Endothelial cell of umbilical vein (primary cell): Measurements from ENCODE around the gene TXNDC12. TPM values are rescaled to one million over a fixed set of nuclear protein-coding genes. Genes with fewer than 3 reads are reported as not detected.

ENCODE experiments used
- BruUV-seq: library from RNA; stranded (reverse); fragments of 400-500 nt; replicated peaks from 2 replicates; lab custom pipeline; 2021; lab: Mats Ljungman, UMichigan
- CTCF ChIA-PET: fragments of 300-600, 350-600 bp; sonication (Branson Sonifier 250); formaldehyde crosslinking; loops from one replicate; lab custom pipeline; 2021; ENCODE audit warnings: antibody characterized with exemption, inconsistent platforms; lab: Charles Lee
- POLR2A ChIA-PET: fragments of 300-600, 350-600 bp; sonication (Branson Sonifier 250); formaldehyde crosslinking; loops from one replicate; lab custom pipeline; 2021; ENCODE audit warnings: antibody characterized with exemption, inconsistent platforms; lab: Charles Lee
- DNase-seq: peaks from one replicate; pipeline ENCODE4 v3.0.0-alpha.2; 2011; ENCODE audit warnings: low read depth, low spot score
- FAIRE-seq: peaks from 2 replicates; lab custom pipeline; 2011; peaks lifted over from hg19 to GRCh38; lab: Jason Lieb, UNC
- H2AFZ ChIP-seq: 2 replicates; pipeline ENCODE4 v1.6.0; 2012; ENCODE audit warnings: low read depth, low read length, control low read depth, inconsistent platforms
- H3K27ac ChIP-seq: 2 replicates; pipeline ENCODE4 v1.5.1; 2011; ENCODE audit warnings: low read depth, mild to moderate bottlenecking, control low read depth, low read length, moderate library complexity; ENCODE audit not compliant: insufficient read depth
- H3K27me3 ChIP-seq, 2 experiments: 2 replicates each; pipeline versions ENCODE4 v1.6.0 to v1.6.1; 2011; ENCODE audit warnings: low read length in 2 of 2, mixed read lengths in 1 of 2; ENCODE audit not compliant: control insufficient read depth in 2 of 2, insufficient read depth in 2 of 2
- H3K36me3 ChIP-seq, 2 experiments: 2 replicates in 1 of 2; 3 replicates in 1 of 2; pipeline ENCODE4 v1.5.1; 2011; ENCODE audit warnings: low read length in 2 of 2, mild to moderate bottlenecking in 1 of 2, moderate library complexity in 1 of 2; ENCODE audit not compliant: control insufficient read depth in 2 of 2, insufficient read depth in 2 of 2; ENCODE audit errors: extremely low read depth in 1 of 2
- H3K4me1 ChIP-seq: 3 replicates; pipeline ENCODE4 v1.5.1; 2011; ENCODE audit warnings: mild to moderate bottlenecking, low read length; ENCODE audit not compliant: control insufficient read depth, insufficient read depth; ENCODE audit errors: extremely low read depth
- H3K4me2 ChIP-seq: 2 replicates; pipeline ENCODE4 v1.6.1; 2011; ENCODE audit warnings: low read length, control low read depth, mixed read lengths; ENCODE audit not compliant: insufficient read depth
- H3K4me3 ChIP-seq, 3 experiments: fragments of 200-600 bp in 1 of 3; sonication (generic), shearing (Covaris generic) in 1 of 3; replicated peaks in 1 of 3; 2 replicates each; pipeline ENCODE4 v1.5.1; 2011 to 2016; ENCODE audit warnings: control low read depth in 3 of 3, low read length in 3 of 3, mild to moderate bottlenecking in 2 of 3, inconsistent platforms in 1 of 3, low read depth in 1 of 3, moderate library complexity in 1 of 3; ENCODE audit not compliant: insufficient read depth in 1 of 3
- H3K79me2 ChIP-seq: 2 replicates; pipeline ENCODE4 v1.6.0; 2012; ENCODE audit warnings: low read length, inconsistent platforms; ENCODE audit not compliant: control insufficient read depth, insufficient read depth
- H3K9ac ChIP-seq: replicated peaks from 2 replicates; pipeline ENCODE3; 2011; ENCODE audit warnings: low read length, control low read depth; ENCODE audit not compliant: insufficient read depth; ENCODE audit errors: extremely low read depth
- H3K9me1 ChIP-seq: replicated peaks from 3 replicates; pipeline ENCODE4 v1.6.0; 2011; ENCODE audit warnings: mild to moderate bottlenecking, low read length; ENCODE audit not compliant: control insufficient read depth, insufficient read depth; ENCODE audit errors: extremely low read depth
- H3K9me3 ChIP-seq: replicated peaks from 2 replicates; pipeline ENCODE4 v1.5.1; 2012; ENCODE audit warnings: low read length, inconsistent platforms; ENCODE audit not compliant: control insufficient read depth, insufficient read depth
- H4K20me1 ChIP-seq: replicated peaks from 2 replicates; pipeline ENCODE3; 2011; ENCODE audit warnings: mild to moderate bottlenecking, low read length; ENCODE audit not compliant: control insufficient read depth, insufficient read depth; ENCODE audit errors: extremely low read depth
- CTCF ChIP-seq, 2 donors: IDR thresholded peaks; 1 replicate in 1 of 2; 2 replicates in 1 of 2; pipeline ENCODE4 v1.5.1; 2011; ENCODE audit warnings: low read length in 2 of 2, mild to moderate bottlenecking in 2 of 2, moderate library complexity in 2 of 2, control low read depth in 1 of 2, inconsistent platforms in 1 of 2, low read depth in 1 of 2; ENCODE audit not compliant: insufficient read depth in 1 of 2; ENCODE audit errors: extremely low read depth in 1 of 2
- EZH2 ChIP-seq: IDR thresholded peaks from 2 replicates; pipeline ENCODE4 v1.6.1; 2012; ENCODE audit warnings: borderline replicate concordance, low read depth, mild to moderate bottlenecking, moderate library complexity, low read length, inconsistent platforms; ENCODE audit not compliant: severe bottlenecking
- FOS ChIP-seq: IDR thresholded peaks from 2 replicates; pipeline ENCODE4 v1.6.1; 2011; ENCODE audit warnings: mild to moderate bottlenecking, low read length, moderate library complexity, borderline replicate concordance; ENCODE audit not compliant: insufficient read depth
- GATA2 ChIP-seq: IDR thresholded peaks from 2 replicates; pipeline ENCODE4 v1.7.0; 2011; ENCODE audit warnings: low read depth, mild to moderate bottlenecking, moderate library complexity, mixed read lengths, low read length; ENCODE audit not compliant: insufficient read length, insufficient read depth
- JUN ChIP-seq: IDR thresholded peaks from 2 replicates; pipeline ENCODE4 v1.6.1; 2011; ENCODE audit warnings: borderline replicate concordance, low read depth; ENCODE audit not compliant: insufficient read length, insufficient read depth
- MYC ChIP-seq: IDR thresholded peaks from one replicate; pipeline ENCODE4 v1.6.1; 2011; ENCODE audit warnings: mild to moderate bottlenecking, low read depth, low read length
- POLR2A ChIP-seq: IDR thresholded peaks from 2 replicates; pipeline ENCODE4 v1.6.1; 2012; ENCODE audit warnings: low read depth, mild to moderate bottlenecking, control low read depth, low read length
- POLR2AphosphoS5 ChIP-seq: IDR thresholded peaks from 2 replicates; pipeline ENCODE4 v1.6.1; 2012; ENCODE audit warnings: low read depth, mild to moderate bottlenecking, control low read depth, low read length, moderate library complexity; ENCODE audit not compliant: insufficient read depth
- dilution Hi-C: fragments of 300-500 bp; cut with MboI; formaldehyde crosslinking; loops from one replicate; pipeline ENCODE4 v1.15.0; 2019; ENCODE audit warnings: low sequenced_read_pairs; ENCODE audit not compliant: extremely low pct_ligation_motif_present
- intact Hi-C: fragments of 100-400 bp; cut with micrococcal nuclease; formaldehyde crosslinking; loops from one replicate; pipeline ENCODE4 v1.10.0; 2022
- polyA plus RNA-seq, 4 experiments: library from polyadenylated mRNA; depleted of rRNA in 3 of 4; stranded (reverse) in 3 of 4; unstranded in 1 of 4; fragments of >200 nt; gene quantifications; 2 replicates each; pipeline versions ENCODE4 v1.2.1 to v1.2.3, GENCODE V29; 2011 to 2012; ENCODE audit warnings: missing spikeins in 1 of 4
- total RNA-seq: library from RNA; stranded (reverse); gene quantifications from 2 replicates; pipeline ENCODE4 v1.2.3, GENCODE V29; 2021
- TF ChIP-seq, protein P1 (sequence below): IDR thresholded peaks from 2 replicates; pipeline ENCODE4 v1.6.1; 2011; ENCODE audit not compliant: insufficient read depth, insufficient read length

TXNDC12 gene
- total and polyA plus RNA-seq, 2 donors (not counting 3 experiments of a cell fraction or from before 2014, with no cell fraction given) = 33.7 to 57.4 TPM

DNA sequence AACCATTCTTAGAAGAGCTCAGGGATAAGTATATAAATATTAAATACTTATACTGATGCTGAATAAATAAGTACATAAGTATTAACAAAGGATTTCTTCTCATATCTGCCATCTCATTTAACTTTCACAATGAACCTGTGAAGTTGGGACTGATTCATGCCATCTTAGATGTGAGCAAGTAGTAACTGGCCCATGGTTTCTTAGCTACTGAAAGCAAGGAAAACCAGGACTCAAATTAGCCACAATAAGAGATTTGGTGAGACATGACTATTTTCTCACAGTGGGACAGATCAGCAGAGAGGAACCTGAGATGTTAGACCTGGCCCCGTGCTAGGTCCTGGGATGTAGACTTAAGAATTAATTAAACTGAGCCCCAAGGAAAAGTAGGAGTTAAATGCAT, 56.3 kb downstream of the TXNDC12 start:
- no peak for TF ChIP-seq FOS
- TF ChIP-seq JUN = no peak
- no peak for TF ChIP-seq POLR2A
- TF ChIP-seq POLR2AphosphoS5 = no peak
- TF ChIP-seq GATA2 = no peak
- TF ChIP-seq EZH2 = no peak
- TF ChIP-seq CTCF (IDR thresholded peaks at IDR 0.05; ENCODE audit: extremely low read depth in 1 of 2, insufficient read depth in 1 of 2, low read depth in 1 of 2, low read length in 2 of 2) = no peak
- TF ChIP-seq, protein P1, sequence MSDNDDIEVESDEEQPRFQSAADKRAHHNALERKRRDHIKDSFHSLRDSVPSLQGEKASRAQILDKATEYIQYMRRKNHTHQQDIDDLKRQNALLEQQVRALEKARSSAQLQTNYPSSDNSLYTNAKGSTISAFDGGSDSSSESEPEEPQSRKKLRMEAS = no peak
- TF ChIP-seq MYC = no peak
- intact Hi-C loops = no loop called here

More for the DNA sequence above, 56.3 kb downstream of the TXNDC12 start:
- Histone ChIP-seq H3K27me3 (peaks cover 0 to 3% of the 10 kb centered on the region in 2 experiments), H3K9ac (no peak overlapping the region), H3K79me2 (no peaks in the 10 kb centered on the region), H3K36me3 (no peaks in the 10 kb centered on the region), H3K9me3 (no peaks in the 10 kb centered on the region), H3K4me1 (no peaks in the 10 kb centered on the region), H3K27ac (no peak overlapping the region), H2AFZ (no peak overlapping the region), H3K4me3 (no peak overlapping the region), H3K9me1 (no peaks in the 10 kb centered on the region), H4K20me1 (no peaks in the 10 kb centered on the region), H3K4me2 (no peak overlapping the region)
- no peak for FAIRE-seq
- no TSS peak for BruUV-seq
- no peak for DNase-seq
- dilution Hi-C loops = no loop called here
- CTCF ChIA-PET = interaction anchor here (0.9 to 3.5 kb wide), 3 partner anchors 48 to 101 kb away, joined by 3 to 22 read pairs (median 3); no protein-coding TSS in a partner anchor
- POLR2A ChIA-PET = no interaction called here
